ENCODE data around the gene SCAMP2. TPM values are rescaled to one million over a fixed set of nuclear protein-coding genes. Genes with fewer than 3 reads are reported as not detected.

SCAMP2 gene
- total and polyA plus RNA-seq, 4 experiments from 2014 or later = 132 to 179 (median 145) TPM

GRCh38 chr15:74799856-74800558 lies 73.2 kb downstream of the SCAMP2 start:
- peak; percentile 84 to 89 (median 86) for DNase-seq
- Histone ChIP-seq H3K4me1 (ENCODE audit: insufficient read depth, low read length) (peaks cover 55% of the 10 kb centered on the region), H3K36me3 (ENCODE audit: insufficient read depth, low read length) (peaks cover 53% of the 10 kb centered on the region), H3K4me3 (ENCODE audit: low read length in 2 of 2) (no peak overlapping the region), H3K27ac (ENCODE audit: low read depth, low read length) (peak overlapping the region; percentile 84), H3K9me3 (ENCODE audit: control insufficient read depth in 1 of 2, low read length in 2 of 2) (no peaks in the 10 kb centered on the region), H3K27me3 (ENCODE audit: insufficient read depth, low read length) (no peaks in the 10 kb centered on the region)
- CTCF ChIA-PET (ENCODE audit: partially characterized antibody) = interaction anchor here (0.6 to 36.4 kb wide), 23 partner anchors 8 to 250 kb away, joined by 3 to 1908 read pairs (median 3); partner anchors contain the start of genes CSK, EDC3, FAM219B and LMAN1L
- intact Hi-C loops (cut with micrococcal nuclease) = loop anchor here (1.0 to 5.0 kb wide), 5 partner anchors 19 to 165 kb away; no protein-coding TSS in a partner anchor
- POLR2A ChIA-PET (ENCODE audit: partially characterized antibody) = interaction anchor here (0.7 to 23.0 kb wide), 4 partner anchors 20 to 106 kb away, joined by 3 to 1342 read pairs (median 4); partner anchors contain the start of genes CSK and MPI
- no peaks in the 10 kb centered on the region for H3K27me3 Mint-ChIP-seq
- H3K9me3 Mint-ChIP-seq = no peaks in the 10 kb centered on the region
- peak overlapping the region; percentile 83 to 97 (median 94) for H3K27ac Mint-ChIP-seq
- peaks cover 26 to 73% of the 10 kb centered on the region in 2 donors for H3K36me3 Mint-ChIP-seq
- peak overlapping the region in 4 of 8 donors; percentile 17 to 65 (median 46) for H3K4me3 Mint-ChIP-seq
- peaks cover 28 to 59% (median 45%) of the 10 kb centered on the region in 4 donors for H3K4me1 Mint-ChIP-seq

- H3K4me1 ChIP-seq (ENCODE audit: insufficient read depth, low read length) = peaks cover 62% of the 10 kb centered on the region
These were observed 73.8 kb downstream of the SCAMP2 start for GRCh38 chr15:74799255-74799855.

GRCh38 chr15:74798388-74799254 lies 74.5 kb downstream of the SCAMP2 start:
- DNase-seq = no peak
- peak overlapping the region; percentile 83 to 97 (median 91) for H3K27ac Mint-ChIP-seq
- no peaks in the 10 kb centered on the region for H3K9me3 Mint-ChIP-seq
- Histone ChIP-seq H3K9me3 (ENCODE audit: control insufficient read depth in 1 of 2, low read length in 2 of 2) (no peaks in the 10 kb centered on the region), H3K4me1 (ENCODE audit: insufficient read depth, low read length) (peaks cover 69% of the 10 kb centered on the region), H3K27me3 (ENCODE audit: insufficient read depth, low read length) (no peaks in the 10 kb centered on the region), H3K27ac (ENCODE audit: low read depth, low read length) (peak overlapping the region; percentile 84), H3K4me3 (ENCODE audit: low read length in 2 of 2) (no peak overlapping the region), H3K36me3 (ENCODE audit: insufficient read depth, low read length) (peaks cover 48% of the 10 kb centered on the region)
- intact Hi-C loops (cut with micrococcal nuclease) = no loop called here
- H3K27me3 Mint-ChIP-seq = no peaks in the 10 kb centered on the region
- POLR2A ChIA-PET (ENCODE audit: partially characterized antibody) = interaction anchor here (1.3 to 23.0 kb wide), 2 partner anchors 18 to 102 kb away, joined by 5 to 1342 read pairs; partner anchors contain the start of gene CSK
- CTCF ChIA-PET (ENCODE audit: partially characterized antibody) = interaction anchor here (0.9 to 36.4 kb wide), 12 partner anchors 9 to 165 kb away, joined by 3 to 1908 read pairs (median 4); partner anchors contain the start of genes CSK, EDC3, FAM219B and LMAN1L
- H3K4me1 Mint-ChIP-seq = peaks cover 34 to 68% (median 48%) of the 10 kb centered on the region in 4 donors
- peaks cover 21 to 68% of the 10 kb centered on the region in 2 donors for H3K36me3 Mint-ChIP-seq
- peak overlapping the region in 3 of 8 donors; percentile 29 to 43 (median 40) for H3K4me3 Mint-ChIP-seq

More at GRCh38 chr15:74799255-74799855, 73.8 kb downstream of the SCAMP2 start:
- peak in 1 of 5 donors; percentile 40 for DNase-seq
- Mint-ChIP-seq H3K36me3 (peaks cover 26 to 74% of the 10 kb centered on the region in 2 donors), H3K27me3 (no peaks in the 10 kb centered on the region), H3K27ac (peak overlapping the region; percentile 83 to 97 (median 94)), H3K4me3 (peak overlapping the region in 3 of 8 donors; percentile 8 to 65 (median 40)), H3K9me3 (no peaks in the 10 kb centered on the region), H3K4me1 (peaks cover 33 to 64% (median 49%) of the 10 kb centered on the region in 4 donors)
- H3K9me3 ChIP-seq (ENCODE audit: control insufficient read depth in 1 of 2, low read length in 2 of 2) = no peaks in the 10 kb centered on the region
- intact Hi-C loops (cut with micrococcal nuclease) = no loop called here
- H3K27ac ChIP-seq (ENCODE audit: low read depth, low read length) = peak overlapping the region; percentile 84
- ChIA-PET CTCF (ENCODE audit: partially characterized antibody) (interaction anchor here (0.6 to 36.4 kb wide), 18 partner anchors 8 to 167 kb away, joined by 3 to 1908 read pairs (median 3); partner anchors contain the start of genes CSK, EDC3, FAM219B and LMAN1L), POLR2A (ENCODE audit: partially characterized antibody) (interaction anchor here (0.7 to 23.0 kb wide), 3 partner anchors 19 to 106 kb away, joined by 4 to 1342 read pairs (median 5); partner anchors contain the start of gene CSK)
- H3K4me3 ChIP-seq (ENCODE audit: low read length in 2 of 2) = no peak overlapping the region
- H3K27me3 ChIP-seq (ENCODE audit: insufficient read depth, low read length) = no peaks in the 10 kb centered on the region
- H3K36me3 ChIP-seq (ENCODE audit: insufficient read depth, low read length) = peaks cover 53% of the 10 kb centered on the region

- Histone ChIP-seq H3K9me3 (ENCODE audit: control insufficient read depth in 1 of 2, low read length in 2 of 2) (no peaks in the 10 kb centered on the region), H3K27ac (ENCODE audit: low read depth, low read length) (peak overlapping the region; percentile 84), H3K27me3 (ENCODE audit: insufficient read depth, low read length) (no peaks in the 10 kb centered on the region), H3K36me3 (ENCODE audit: insufficient read depth, low read length) (peaks cover 43% of the 10 kb centered on the region), H3K4me1 (ENCODE audit: insufficient read depth, low read length) (peaks cover 94% of the 10 kb centered on the region), H3K4me3 (ENCODE audit: low read length in 2 of 2) (no peak overlapping the region)
- H3K27ac Mint-ChIP-seq = peak overlapping the region; percentile 74 to 97 (median 91)
- H3K4me3 Mint-ChIP-seq = peak overlapping the region; percentile 14 to 82 (median 72)
- DNase-seq = peak in 3 of 5 donors; percentile 28 to 72 (median 43)
- no peaks in the 10 kb centered on the region for H3K27me3 Mint-ChIP-seq
- no peaks in the 10 kb centered on the region for H3K9me3 Mint-ChIP-seq
- POLR2A ChIA-PET (ENCODE audit: partially characterized antibody) = interaction anchor here (1.3 to 23.0 kb wide), 5 partner anchors 9 to 72 kb away, joined by 4 to 1342 read pairs (median 5); partner anchors contain the start of gene CSK
- H3K4me1 Mint-ChIP-seq = peaks cover 54 to 89% (median 72%) of the 10 kb centered on the region in 4 donors
- intact Hi-C loops (cut with micrococcal nuclease) = no loop called here
- H3K36me3 Mint-ChIP-seq = peaks cover 26 to 64% of the 10 kb centered on the region in 2 donors
- CTCF ChIA-PET (ENCODE audit: partially characterized antibody) = interaction anchor here (0.9 to 36.4 kb wide), 4 partner anchors 9 to 163 kb away, joined by 3 to 1908 read pairs (median 43); partner anchors contain the start of gene CSK
These were observed 77.1 kb downstream of the SCAMP2 start for GRCh38 chr15:74795966-74796625.

GRCh38 chr15:74794970-74795349 lies 78.2 kb downstream of the SCAMP2 start:
- H3K4me3 Mint-ChIP-seq = peak overlapping the region in 7 of 8 donors; percentile 49 to 83 (median 73)
- no peaks in the 10 kb centered on the region for H3K9me3 Mint-ChIP-seq
- Histone ChIP-seq H3K9me3 (ENCODE audit: control insufficient read depth in 1 of 2, low read length in 2 of 2) (no peaks in the 10 kb centered on the region), H3K4me1 (ENCODE audit: insufficient read depth, low read length) (peaks cover 99% of the 10 kb centered on the region), H3K27me3 (ENCODE audit: insufficient read depth, low read length) (no peaks in the 10 kb centered on the region), H3K4me3 (ENCODE audit: low read length in 2 of 2) (no peak overlapping the region), H3K27ac (ENCODE audit: low read depth, low read length) (peak overlapping the region; percentile 56), H3K36me3 (ENCODE audit: insufficient read depth, low read length) (peaks cover 33% of the 10 kb centered on the region)
- H3K36me3 Mint-ChIP-seq = peaks cover 19 to 59% of the 10 kb centered on the region in 2 donors
- CTCF ChIA-PET (ENCODE audit: partially characterized antibody) = interaction anchor here (1.2 to 36.4 kb wide), 7 partner anchors 11 to 162 kb away, joined by 3 to 1908 read pairs (median 9); partner anchors contain the start of genes CSK and CYP1A1
- peaks cover 58 to 94% (median 76%) of the 10 kb centered on the region in 4 donors for H3K4me1 Mint-ChIP-seq
- POLR2A ChIA-PET (ENCODE audit: partially characterized antibody) = interaction anchor here (1.2 to 23.0 kb wide), 5 partner anchors 11 to 657 kb away, joined by 3 to 1342 read pairs (median 5); partner anchors contain the start of genes CSK, FAM219B and SIN3A
- peak overlapping the region; percentile 68 to 92 (median 88) for H3K27ac Mint-ChIP-seq
- H3K27me3 Mint-ChIP-seq = no peaks in the 10 kb centered on the region
- DNase-seq = no peak
- intact Hi-C loops (cut with micrococcal nuclease) = no loop called here
